Peyer's patch (tissue), 4 donors: ENCODE data around the gene MTG2.

Experiments
- POLR2A ChIP-seq, 2 donors: fragments of 450-650 bp; IDR thresholded peaks; one replicate each; pipeline ENCODE4 v1.5.1; 2017; ENCODE audit warnings: antibody characterized with exemption in 2 of 2, mild to moderate bottlenecking in 2 of 2, moderate library complexity in 2 of 2
- TF ChIP-seq, protein P1 (sequence below), 6 experiments: fragments of 450-650 bp in 4 of 6; fragments of 200-600 bp in 2 of 6; sonication (generic) in 1 of 6; IDR thresholded peaks; one replicate each; pipeline ENCODE4 v1.5.1; 2017 to 2019; ENCODE audit warnings: antibody characterized with exemption in 6 of 6, mild to moderate bottlenecking in 3 of 6, moderate library complexity in 1 of 6

DNA sequence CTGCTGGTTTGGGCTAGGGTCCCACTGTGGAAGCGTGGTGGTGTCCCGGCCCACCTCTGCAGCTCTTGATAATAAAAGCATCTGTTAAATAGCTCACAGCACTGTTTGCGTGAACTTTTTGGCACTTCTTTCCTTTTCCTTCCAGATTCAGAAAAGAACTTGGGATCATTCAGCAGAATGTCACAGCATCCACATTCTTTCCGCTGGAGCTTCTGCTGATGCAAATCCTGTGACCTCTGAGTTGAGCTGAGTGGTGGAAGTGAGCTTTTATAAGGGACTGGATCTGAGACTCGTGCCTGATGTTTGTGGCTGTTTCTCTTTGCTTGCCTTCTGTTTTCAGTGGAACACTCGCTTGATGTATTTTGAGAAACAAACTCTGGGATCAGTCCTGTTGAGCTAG lies 59.3 kb downstream of the MTG2 start:
- TF ChIP-seq, protein P1, sequence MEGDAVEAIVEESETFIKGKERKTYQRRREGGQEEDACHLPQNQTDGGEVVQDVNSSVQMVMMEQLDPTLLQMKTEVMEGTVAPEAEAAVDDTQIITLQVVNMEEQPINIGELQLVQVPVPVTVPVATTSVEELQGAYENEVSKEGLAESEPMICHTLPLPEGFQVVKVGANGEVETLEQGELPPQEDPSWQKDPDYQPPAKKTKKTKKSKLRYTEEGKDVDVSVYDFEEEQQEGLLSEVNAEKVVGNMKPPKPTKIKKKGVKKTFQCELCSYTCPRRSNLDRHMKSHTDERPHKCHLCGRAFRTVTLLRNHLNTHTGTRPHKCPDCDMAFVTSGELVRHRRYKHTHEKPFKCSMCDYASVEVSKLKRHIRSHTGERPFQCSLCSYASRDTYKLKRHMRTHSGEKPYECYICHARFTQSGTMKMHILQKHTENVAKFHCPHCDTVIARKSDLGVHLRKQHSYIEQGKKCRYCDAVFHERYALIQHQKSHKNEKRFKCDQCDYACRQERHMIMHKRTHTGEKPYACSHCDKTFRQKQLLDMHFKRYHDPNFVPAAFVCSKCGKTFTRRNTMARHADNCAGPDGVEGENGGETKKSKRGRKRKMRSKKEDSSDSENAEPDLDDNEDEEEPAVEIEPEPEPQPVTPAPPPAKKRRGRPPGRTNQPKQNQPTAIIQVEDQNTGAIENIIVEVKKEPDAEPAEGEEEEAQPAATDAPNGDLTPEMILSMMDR (IDR thresholded peaks at IDR 0.05): no peak
- no peak for TF ChIP-seq POLR2A (IDR thresholded peaks at IDR 0.05)
